Measurements from ENCODE around the gene CST9L.

CST9L gene

DNA sequence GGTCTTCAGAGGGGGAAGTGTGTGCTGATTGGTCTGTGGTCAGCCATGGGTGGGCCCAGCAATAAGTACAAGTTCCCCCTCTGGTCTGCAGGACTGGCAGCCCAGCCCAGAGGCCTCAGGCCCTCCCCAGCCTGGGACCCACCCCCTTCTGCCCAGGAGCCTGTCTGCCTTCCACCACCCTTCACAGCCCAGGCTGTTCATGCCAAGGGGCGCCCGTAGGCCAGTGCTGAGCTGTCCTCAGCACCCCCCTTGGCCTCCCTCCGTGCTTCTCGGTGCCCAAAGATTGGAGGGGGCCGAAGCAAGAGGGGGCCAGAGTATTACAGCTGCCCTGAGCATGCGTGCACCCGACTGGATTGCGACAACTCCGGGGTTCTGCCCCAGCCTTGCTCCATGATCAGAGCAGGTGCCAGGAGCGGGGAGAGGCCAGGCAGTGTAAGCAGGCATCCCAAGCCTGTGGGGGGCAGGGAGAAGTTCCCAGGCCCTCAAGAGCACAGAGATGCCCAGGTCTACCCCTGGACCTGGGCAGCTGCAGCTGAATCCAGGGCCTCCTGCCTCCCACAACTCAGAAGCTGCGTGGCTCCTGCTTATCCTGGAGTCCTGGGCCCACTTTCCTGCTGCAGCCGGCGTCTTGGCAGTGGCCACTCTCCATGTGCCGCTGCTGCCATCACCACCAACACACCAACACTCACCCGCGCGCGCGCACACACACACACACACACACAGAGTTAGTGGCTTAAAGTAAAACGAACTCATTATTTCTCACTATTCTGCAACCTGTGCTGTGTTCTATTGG lies 33.3 kb downstream of the CST9L start:
- no peak overlapping the region for H3K27ac ChIP-seq (ENCODE audit: low read depth, low read length)
- H3K4me3 ChIP-seq (ENCODE audit: low read length) = no peak overlapping the region
- H3F3A ChIP-seq (ENCODE audit: control insufficient read depth, insufficient read depth) = no peaks in the 10 kb centered on the region
- H3K9me2 ChIP-seq (replicated peaks; ENCODE audit: control insufficient read depth, low read length) = no peaks in the 10 kb centered on the region
- H3K4me2 ChIP-seq (ENCODE audit: low read length) = no peak overlapping the region
- no peaks in the 10 kb centered on the region for H3K36me3 ChIP-seq (ENCODE audit: control insufficient read depth, low read length)
- no peak for TF ChIP-seq EZH2phosphoT487 (IDR thresholded peaks at IDR 0.05; ENCODE audit: borderline replicate concordance, low read length)
- TF ChIP-seq, protein P1, sequence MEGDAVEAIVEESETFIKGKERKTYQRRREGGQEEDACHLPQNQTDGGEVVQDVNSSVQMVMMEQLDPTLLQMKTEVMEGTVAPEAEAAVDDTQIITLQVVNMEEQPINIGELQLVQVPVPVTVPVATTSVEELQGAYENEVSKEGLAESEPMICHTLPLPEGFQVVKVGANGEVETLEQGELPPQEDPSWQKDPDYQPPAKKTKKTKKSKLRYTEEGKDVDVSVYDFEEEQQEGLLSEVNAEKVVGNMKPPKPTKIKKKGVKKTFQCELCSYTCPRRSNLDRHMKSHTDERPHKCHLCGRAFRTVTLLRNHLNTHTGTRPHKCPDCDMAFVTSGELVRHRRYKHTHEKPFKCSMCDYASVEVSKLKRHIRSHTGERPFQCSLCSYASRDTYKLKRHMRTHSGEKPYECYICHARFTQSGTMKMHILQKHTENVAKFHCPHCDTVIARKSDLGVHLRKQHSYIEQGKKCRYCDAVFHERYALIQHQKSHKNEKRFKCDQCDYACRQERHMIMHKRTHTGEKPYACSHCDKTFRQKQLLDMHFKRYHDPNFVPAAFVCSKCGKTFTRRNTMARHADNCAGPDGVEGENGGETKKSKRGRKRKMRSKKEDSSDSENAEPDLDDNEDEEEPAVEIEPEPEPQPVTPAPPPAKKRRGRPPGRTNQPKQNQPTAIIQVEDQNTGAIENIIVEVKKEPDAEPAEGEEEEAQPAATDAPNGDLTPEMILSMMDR (IDR thresholded peaks at IDR 0.05; ENCODE audit: low read depth, low read length, poor library complexity, severe bottlenecking) = no peak
- no peaks in the 10 kb centered on the region for H3K79me2 ChIP-seq (ENCODE audit: control insufficient read depth, low read length)
- H3K9me3 ChIP-seq (ENCODE audit: control insufficient read depth, insufficient read depth, low read length) = no peaks in the 10 kb centered on the region
- H3K4me1 ChIP-seq (ENCODE audit: control insufficient read depth, low read length) = no peaks in the 10 kb centered on the region
- H4K20me1 ChIP-seq (ENCODE audit: control insufficient read depth, insufficient read depth, low read depth, low read length) = no peaks in the 10 kb centered on the region
- no peaks in the 10 kb centered on the region for H3K27me3 ChIP-seq (ENCODE audit: control insufficient read depth, low read length)

DNA sequence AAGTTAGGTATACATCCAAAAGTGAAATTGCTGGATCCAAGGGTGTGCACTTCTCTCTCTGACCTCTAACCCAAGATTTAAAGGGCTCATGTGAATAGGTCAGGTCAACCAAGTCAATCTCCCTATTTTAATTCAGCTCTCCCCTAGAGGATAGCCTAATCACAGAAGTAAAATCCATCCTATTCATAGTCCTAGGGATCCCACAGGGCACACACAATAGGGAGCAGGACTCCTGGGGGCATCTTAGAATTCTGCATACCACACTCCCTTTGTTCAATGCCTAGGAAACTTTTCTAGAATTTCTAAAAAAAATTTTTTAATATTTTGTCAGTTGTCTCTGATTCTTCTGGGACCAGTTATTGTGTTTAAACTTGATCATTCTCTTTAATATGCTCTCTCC lies 35.1 kb downstream of the CST9L start:
- Histone ChIP-seq H3K9me2 (replicated peaks; ENCODE audit: control insufficient read depth, low read length) (no peaks in the 10 kb centered on the region), H3K4me1 (ENCODE audit: control insufficient read depth, low read length) (no peaks in the 10 kb centered on the region), H3F3A (ENCODE audit: control insufficient read depth, insufficient read depth) (no peaks in the 10 kb centered on the region), H3K27me3 (ENCODE audit: control insufficient read depth, low read length) (no peaks in the 10 kb centered on the region), H3K79me2 (ENCODE audit: control insufficient read depth, low read length) (no peaks in the 10 kb centered on the region), H3K36me3 (ENCODE audit: control insufficient read depth, low read length) (no peaks in the 10 kb centered on the region), H3K4me3 (ENCODE audit: low read length) (no peak overlapping the region), H3K27ac (ENCODE audit: low read depth, low read length) (no peak overlapping the region), H4K20me1 (ENCODE audit: control insufficient read depth, insufficient read depth, low read depth, low read length) (no peaks in the 10 kb centered on the region), H3K4me2 (ENCODE audit: low read length) (no peak overlapping the region), H3K9me3 (ENCODE audit: control insufficient read depth, insufficient read depth, low read length) (no peaks in the 10 kb centered on the region)
- no peak for TF ChIP-seq EZH2phosphoT487 (IDR thresholded peaks at IDR 0.05; ENCODE audit: borderline replicate concordance, low read length)
- TF ChIP-seq, protein P1 (IDR thresholded peaks at IDR 0.05; ENCODE audit: low read depth, low read length, poor library complexity, severe bottlenecking) = no peak

DNA sequence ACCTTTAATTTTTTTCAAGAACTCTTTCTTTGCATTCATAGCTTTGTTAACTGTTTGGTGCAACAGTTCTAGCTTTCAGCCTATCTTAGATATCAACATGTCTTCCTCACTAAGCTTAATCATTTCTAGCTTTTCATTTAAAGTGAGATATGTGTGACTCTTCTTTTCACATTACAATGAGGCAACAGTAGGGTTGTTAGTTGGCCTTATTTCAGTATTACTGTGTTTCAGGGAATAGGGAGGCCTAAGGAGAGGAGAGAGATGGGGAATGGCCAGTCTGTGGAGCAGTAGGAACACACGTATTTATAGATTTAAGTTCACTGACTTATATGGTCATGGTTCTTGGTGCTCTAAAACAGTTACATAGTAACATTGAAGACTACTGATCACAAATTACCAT lies 35.8 kb downstream of the CST9L start:
- Histone ChIP-seq H3K9me3 (ENCODE audit: control insufficient read depth, insufficient read depth, low read length) (no peaks in the 10 kb centered on the region), H3K4me1 (ENCODE audit: control insufficient read depth, low read length) (no peaks in the 10 kb centered on the region), H3K27ac (ENCODE audit: low read depth, low read length) (no peak overlapping the region), H3K4me3 (ENCODE audit: low read length) (no peak overlapping the region), H3K4me2 (ENCODE audit: low read length) (no peak overlapping the region), H3K79me2 (ENCODE audit: control insufficient read depth, low read length) (no peaks in the 10 kb centered on the region), H4K20me1 (ENCODE audit: control insufficient read depth, insufficient read depth, low read depth, low read length) (no peaks in the 10 kb centered on the region), H3F3A (ENCODE audit: control insufficient read depth, insufficient read depth) (no peaks in the 10 kb centered on the region), H3K27me3 (ENCODE audit: control insufficient read depth, low read length) (no peaks in the 10 kb centered on the region), H3K9me2 (replicated peaks; ENCODE audit: control insufficient read depth, low read length) (no peaks in the 10 kb centered on the region), H3K36me3 (ENCODE audit: control insufficient read depth, low read length) (no peaks in the 10 kb centered on the region)
- TF ChIP-seq, protein P1 (IDR thresholded peaks at IDR 0.05; ENCODE audit: low read depth, low read length, poor library complexity, severe bottlenecking) = no peak
- no peak for TF ChIP-seq EZH2phosphoT487 (IDR thresholded peaks at IDR 0.05; ENCODE audit: borderline replicate concordance, low read length)
